Activated CD4-positive, alpha-beta T cell treated with anti-CD3 and anti-CD28 coated beads for 36 hours (primary cell): ENCODE measurements around the gene CACNA1C. TPM values are rescaled to one million over a fixed set of nuclear protein-coding genes. Genes with fewer than 3 reads are reported as not detected.

Experiments
- ATAC-seq: fragments of 200-7000 bp; cut with Tn5 transposase; one replicate; pipeline ENCODE4 v1.10.0; 2021; ENCODE audit warnings: mild to moderate bottlenecking, moderate library complexity
- CTCF ChIA-PET: fragments of 350-600 bp; sonication (Branson Sonifier 250); formaldehyde crosslinking; loops from one replicate; lab custom pipeline; 2021; ENCODE audit warnings: antibody characterized with exemption; lab: Charles Lee
- POLR2A ChIA-PET: fragments of 350-600 bp; sonication (Branson Sonifier 250); formaldehyde crosslinking; loops from one replicate; lab custom pipeline; 2021; ENCODE audit warnings: antibody characterized with exemption, inconsistent platforms; lab: Charles Lee
- DNase-seq: peaks from one replicate; pipeline ENCODE4 v3.0.0-alpha.2; 2020
- H3K27ac Mint-ChIP-seq: one replicate; pipeline ENCODE4 v1.8.0; 2021; ENCODE audit warnings: mixed read lengths
- H3K27me3 Mint-ChIP-seq: one replicate; pipeline ENCODE4 v1.8.0; 2021; ENCODE audit warnings: mixed read lengths
- H3K36me3 Mint-ChIP-seq: one replicate; pipeline ENCODE4 v1.8.0; 2021; ENCODE audit warnings: low read depth, mixed read lengths
- H3K4me1 Mint-ChIP-seq: one replicate; pipeline ENCODE4 v1.8.0; 2021; ENCODE audit warnings: mixed read lengths
- H3K4me3 Mint-ChIP-seq: one replicate; pipeline ENCODE4 v1.8.0; 2021; ENCODE audit warnings: mild to moderate bottlenecking, moderate library complexity, mixed read lengths
- H3K9me3 Mint-ChIP-seq: one replicate; pipeline ENCODE4 v1.8.0; 2021; ENCODE audit warnings: low read depth, mixed read lengths
- intact Hi-C, 2 experiments: fragments of 100-400 bp; cut with DNase I in 1 of 2; cut with micrococcal nuclease in 1 of 2; formaldehyde crosslinking; loops; one replicate each; pipeline versions ENCODE4 v1.14.2 to v1.15.1; 2022 to 2024; cut with DNase I, micrococcal nuclease
- total RNA-seq, 2 experiments: library from RNA; stranded (reverse); gene quantifications; one replicate each; pipeline ENCODE4 v1.2.3, GENCODE V29; 2021

The CACNA1C gene
- total RNA-seq, 2 experiments from 2014 or later = 0.11 TPM

DNA sequence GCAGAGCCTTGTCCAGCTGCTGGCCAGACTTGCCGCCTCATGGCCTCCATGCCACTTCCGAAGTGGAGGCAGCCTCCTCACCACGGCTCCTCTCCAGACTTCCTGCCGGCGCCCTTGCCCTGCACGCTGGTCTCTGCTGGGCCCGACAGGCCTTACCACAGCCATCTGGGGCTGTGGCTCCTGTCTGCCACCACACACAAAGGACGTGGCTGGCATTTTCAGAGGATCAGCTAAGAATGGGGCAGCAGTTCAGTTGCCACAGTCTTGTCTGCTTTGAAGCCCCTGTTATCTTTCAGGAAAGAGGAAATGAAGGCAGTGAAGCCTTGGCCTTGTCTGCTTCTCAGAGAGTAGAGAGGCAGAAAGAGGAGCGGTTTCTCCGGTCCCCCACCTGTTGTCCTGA is 564.0 kb downstream of the CACNA1C start:
- Mint-ChIP-seq H3K4me1 (peaks cover 13% of the 10 kb centered on the region), H3K27ac (no peak overlapping the region), H3K9me3 (no peaks in the 10 kb centered on the region), H3K4me3 (no peak overlapping the region), H3K27me3 (peaks cover 19% of the 10 kb centered on the region), H3K36me3 (no peaks in the 10 kb centered on the region)
- ChIA-PET CTCF (no interaction called here), POLR2A (no interaction called here)
- intact Hi-C loops = no loop called here
- no peak for DNase-seq
- no peak for ATAC-seq

DNA sequence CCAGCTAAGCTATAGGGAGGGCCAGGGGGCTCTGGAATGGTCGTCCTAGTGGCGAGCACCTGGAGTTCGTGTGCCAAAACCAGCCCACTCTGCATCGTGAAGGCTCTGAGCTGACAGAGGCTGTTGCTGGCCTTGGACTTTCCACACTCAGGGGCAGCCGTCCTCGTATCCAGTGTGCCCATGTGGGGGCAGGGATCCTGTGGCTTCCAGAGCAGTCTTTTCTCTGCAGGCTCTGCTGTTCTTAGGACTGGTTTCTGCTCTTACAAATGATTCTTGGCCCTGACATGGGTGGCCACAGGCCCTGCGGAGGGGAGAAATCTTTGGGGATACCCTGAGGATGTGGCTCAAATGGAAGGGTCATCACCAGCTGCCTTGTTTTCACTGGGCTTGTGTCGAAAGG is 564.6 kb downstream of the CACNA1C start:
- DNase-seq = no peak
- ChIA-PET CTCF (no interaction called here), POLR2A (no interaction called here)
- H3K4me1 Mint-ChIP-seq = peaks cover 13% of the 10 kb centered on the region
- no peak overlapping the region for H3K27ac Mint-ChIP-seq
- ATAC-seq = no peak
- peaks cover 20% of the 10 kb centered on the region for H3K27me3 Mint-ChIP-seq
- H3K36me3 Mint-ChIP-seq = no peaks in the 10 kb centered on the region
- intact Hi-C loops = no loop called here
- H3K4me3 Mint-ChIP-seq = no peak overlapping the region
- H3K9me3 Mint-ChIP-seq = no peaks in the 10 kb centered on the region

DNA sequence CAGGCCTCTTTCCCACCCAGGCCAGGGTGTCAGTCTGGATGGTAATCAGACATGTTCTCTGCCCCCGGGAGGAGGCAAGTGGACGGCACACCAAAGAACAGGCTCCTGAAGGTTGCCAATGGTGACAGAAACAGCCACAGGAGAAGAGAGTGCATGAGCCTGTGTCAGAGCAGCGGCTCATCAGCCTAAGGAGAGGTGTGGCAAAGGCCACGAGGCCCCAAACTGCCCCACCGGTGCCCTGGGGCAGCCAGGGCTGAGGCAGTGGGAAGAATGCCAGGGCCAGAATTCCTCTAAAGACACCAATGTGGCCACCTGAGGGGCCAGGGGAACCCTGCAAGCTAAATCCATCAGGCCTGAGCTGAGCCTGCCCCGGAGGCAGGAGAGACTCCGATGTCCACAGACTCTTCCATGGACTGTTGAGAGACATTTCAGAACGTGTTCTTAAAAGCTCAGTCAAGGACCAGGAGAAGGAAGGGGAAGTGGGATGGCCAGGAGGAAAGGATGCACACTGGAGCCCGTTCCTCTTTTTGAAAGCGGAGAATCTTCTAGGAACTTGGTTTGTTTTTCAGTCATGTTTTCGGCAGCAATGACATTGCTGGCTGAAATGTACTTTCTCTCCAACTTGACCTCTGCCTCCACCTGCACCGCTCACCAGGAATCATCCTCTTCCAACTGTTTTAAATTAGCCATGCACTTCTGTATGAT is 565.7 kb downstream of the CACNA1C start:
- Mint-ChIP-seq H3K36me3 (no peaks in the 10 kb centered on the region), H3K27ac (no peak overlapping the region), H3K27me3 (peaks cover 18% of the 10 kb centered on the region), H3K4me3 (no peak overlapping the region), H3K9me3 (no peaks in the 10 kb centered on the region), H3K4me1 (peaks cover 8% of the 10 kb centered on the region)
- ATAC-seq = no peak
- no peak for DNase-seq
- CTCF ChIA-PET = no interaction called here
- intact Hi-C loops = no loop called here
- POLR2A ChIA-PET = no interaction called here

GRCh38 chr12:2619136-2619535 is 566.3 kb downstream of the CACNA1C start:
- Mint-ChIP-seq H3K4me1 (peaks cover 2% of the 10 kb centered on the region), H3K9me3 (no peaks in the 10 kb centered on the region), H3K36me3 (no peaks in the 10 kb centered on the region), H3K4me3 (no peak overlapping the region), H3K27me3 (peaks cover 18% of the 10 kb centered on the region), H3K27ac (no peak overlapping the region)
- intact Hi-C loops = no loop called here
- ChIA-PET CTCF (no interaction called here), POLR2A (no interaction called here)
- DNase-seq = no peak
- no peak for ATAC-seq

DNA sequence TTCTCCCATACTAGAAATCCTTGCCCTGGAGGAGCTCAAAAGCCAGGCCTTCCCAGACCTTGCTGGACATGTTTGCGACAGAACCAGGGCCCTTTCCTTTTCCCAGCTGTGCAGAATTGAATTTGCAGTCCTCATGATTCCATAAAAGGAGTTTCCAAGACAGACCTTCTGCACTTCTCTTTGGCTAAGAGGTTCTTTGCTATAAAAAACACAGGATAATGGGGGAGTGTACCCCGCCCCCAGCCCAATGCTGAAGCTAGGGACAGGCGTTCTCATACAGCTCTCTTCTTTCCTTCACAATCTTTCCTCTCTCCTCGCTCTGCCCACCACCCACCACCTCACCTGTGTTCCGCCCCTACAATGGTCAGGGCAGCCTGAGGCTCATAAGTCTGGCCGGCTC is 569.7 kb downstream of the CACNA1C start:
- Mint-ChIP-seq H3K27me3 (peaks cover 17% of the 10 kb centered on the region), H3K4me1 (peaks cover 2% of the 10 kb centered on the region), H3K9me3 (no peaks in the 10 kb centered on the region), H3K36me3 (no peaks in the 10 kb centered on the region), H3K4me3 (no peak overlapping the region), H3K27ac (no peak overlapping the region)
- ChIA-PET POLR2A (no interaction called here), CTCF (no interaction called here)
- ATAC-seq = no peak
- DNase-seq = no peak
- intact Hi-C loops = no loop called here

DNA sequence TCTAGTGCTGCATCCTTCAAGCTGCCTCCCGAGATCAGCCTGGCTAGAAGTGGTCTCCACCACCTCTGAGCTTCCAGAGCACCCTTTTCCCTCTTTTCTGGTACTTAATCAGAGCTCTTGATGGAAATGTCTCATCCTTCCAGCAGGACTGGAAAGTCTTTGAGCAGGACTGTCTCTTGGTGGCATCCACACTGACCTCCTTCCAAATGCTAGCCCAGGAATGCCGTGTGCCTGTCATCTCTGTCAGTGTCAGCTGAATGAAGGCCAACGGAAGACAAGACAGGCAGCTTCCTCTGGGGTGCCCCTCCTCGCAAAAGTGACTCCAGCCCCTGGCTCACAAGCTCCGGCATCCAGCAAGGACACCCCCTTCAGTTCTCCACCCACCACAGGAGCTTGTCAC is 570.7 kb downstream of the CACNA1C start:
- intact Hi-C loops = no loop called here
- Mint-ChIP-seq H3K4me3 (no peak overlapping the region), H3K36me3 (no peaks in the 10 kb centered on the region), H3K9me3 (no peaks in the 10 kb centered on the region), H3K27me3 (peaks cover 22% of the 10 kb centered on the region), H3K4me1 (peaks cover 8% of the 10 kb centered on the region), H3K27ac (no peak overlapping the region)
- ChIA-PET POLR2A (no interaction called here), CTCF (interaction anchor here (0.7 to 1.0 kb wide), 2 partner anchors 12 to 185 kb away, joined by 4 to 5 read pairs; no protein-coding TSS in a partner anchor)
- DNase-seq (no peak), ATAC-seq (no peak)

GRCh38 chr12:2624543-2625288 is 571.9 kb downstream of the CACNA1C start:
- H3K27me3 Mint-ChIP-seq = peaks cover 30% of the 10 kb centered on the region
- H3K27ac Mint-ChIP-seq = no peak overlapping the region
- peak; percentile 68 for DNase-seq
- ATAC-seq = no peak
- POLR2A ChIA-PET = no interaction called here
- no peak overlapping the region for H3K4me3 Mint-ChIP-seq
- no peaks in the 10 kb centered on the region for H3K9me3 Mint-ChIP-seq
- intact Hi-C loops = no loop called here
- CTCF ChIA-PET = no interaction called here
- no peaks in the 10 kb centered on the region for H3K36me3 Mint-ChIP-seq
- H3K4me1 Mint-ChIP-seq = peaks cover 8% of the 10 kb centered on the region

DNA sequence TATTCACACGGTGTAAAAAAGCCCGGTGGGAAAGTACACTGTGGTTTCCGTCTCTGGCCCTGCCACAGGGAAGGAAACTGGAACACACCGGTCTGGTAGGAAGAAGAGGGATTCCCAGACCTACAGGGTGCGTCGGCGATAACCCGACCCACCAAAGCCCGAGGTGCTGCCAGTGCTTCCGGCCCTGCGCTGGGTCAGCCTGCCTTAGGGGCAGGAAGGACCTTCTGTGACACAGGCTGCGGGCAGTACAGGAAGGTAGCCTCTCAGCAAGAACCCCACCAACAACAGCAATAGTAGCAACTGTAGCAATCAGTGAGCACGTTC is 572.5 kb downstream of the CACNA1C start:
- H3K36me3 Mint-ChIP-seq = no peaks in the 10 kb centered on the region
- ChIA-PET CTCF (no interaction called here), POLR2A (no interaction called here)
- peaks cover 8% of the 10 kb centered on the region for H3K4me1 Mint-ChIP-seq
- H3K27me3 Mint-ChIP-seq = peaks cover 30% of the 10 kb centered on the region
- no peaks in the 10 kb centered on the region for H3K9me3 Mint-ChIP-seq
- intact Hi-C loops = no loop called here
- no peak overlapping the region for H3K4me3 Mint-ChIP-seq
- DNase-seq = no peak
- no peak for ATAC-seq
- no peak overlapping the region for H3K27ac Mint-ChIP-seq

GRCh38 chr12:2627076-2627834 is 574.5 kb downstream of the CACNA1C start:
- CTCF ChIA-PET = interaction anchor here (0.8 kb wide), 1 partner anchor 157 kb away, joined by 3 read pairs; no protein-coding TSS in a partner anchor
- Mint-ChIP-seq H3K9me3 (no peaks in the 10 kb centered on the region), H3K27ac (peak overlapping the region; percentile 19), H3K27me3 (peaks cover 29% of the 10 kb centered on the region), H3K4me3 (no peak overlapping the region), H3K36me3 (no peaks in the 10 kb centered on the region), H3K4me1 (peaks cover 8% of the 10 kb centered on the region)
- POLR2A ChIA-PET = no interaction called here
- intact Hi-C loops = no loop called here
- no peak for DNase-seq
- no peak for ATAC-seq

GRCh38 chr12:2627835-2628191 is 575.0 kb downstream of the CACNA1C start:
- peak overlapping the region; percentile 19 for H3K27ac Mint-ChIP-seq
- peaks cover 8% of the 10 kb centered on the region for H3K4me1 Mint-ChIP-seq
- intact Hi-C loops = no loop called here
- H3K27me3 Mint-ChIP-seq = peaks cover 31% of the 10 kb centered on the region
- H3K4me3 Mint-ChIP-seq = no peak overlapping the region
- ChIA-PET CTCF (no interaction called here), POLR2A (no interaction called here)
- peak; percentile 14 for DNase-seq
- no peaks in the 10 kb centered on the region for H3K36me3 Mint-ChIP-seq
- no peaks in the 10 kb centered on the region for H3K9me3 Mint-ChIP-seq
- ATAC-seq = peak; percentile 81

DNA sequence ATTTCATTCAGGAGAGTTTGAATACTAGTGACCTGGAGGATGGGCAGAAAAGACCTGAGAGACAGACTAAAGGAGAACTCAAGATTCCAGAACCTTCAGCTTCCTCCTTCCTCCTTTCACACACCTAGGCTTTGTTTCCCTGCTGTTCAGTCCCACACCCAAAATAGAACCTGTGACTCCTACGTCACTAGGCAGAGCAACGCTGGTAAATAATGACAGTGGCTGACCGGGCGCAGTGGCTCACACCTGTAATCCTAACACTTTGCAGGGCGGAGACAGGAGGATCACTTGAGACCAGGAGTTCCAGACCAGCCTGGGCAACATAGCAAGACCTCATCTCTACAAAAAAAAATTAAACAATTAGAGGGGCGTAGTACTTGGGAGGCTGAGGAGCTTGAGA is 575.6 kb downstream of the CACNA1C start:
- ATAC-seq (no peak), DNase-seq (no peak)
- ChIA-PET CTCF (no interaction called here), POLR2A (no interaction called here)
- Mint-ChIP-seq H3K36me3 (no peaks in the 10 kb centered on the region), H3K9me3 (no peaks in the 10 kb centered on the region), H3K27me3 (peaks cover 32% of the 10 kb centered on the region), H3K4me3 (no peak overlapping the region), H3K27ac (no peak overlapping the region), H3K4me1 (peaks cover 8% of the 10 kb centered on the region)
- intact Hi-C loops = no loop called here

DNA sequence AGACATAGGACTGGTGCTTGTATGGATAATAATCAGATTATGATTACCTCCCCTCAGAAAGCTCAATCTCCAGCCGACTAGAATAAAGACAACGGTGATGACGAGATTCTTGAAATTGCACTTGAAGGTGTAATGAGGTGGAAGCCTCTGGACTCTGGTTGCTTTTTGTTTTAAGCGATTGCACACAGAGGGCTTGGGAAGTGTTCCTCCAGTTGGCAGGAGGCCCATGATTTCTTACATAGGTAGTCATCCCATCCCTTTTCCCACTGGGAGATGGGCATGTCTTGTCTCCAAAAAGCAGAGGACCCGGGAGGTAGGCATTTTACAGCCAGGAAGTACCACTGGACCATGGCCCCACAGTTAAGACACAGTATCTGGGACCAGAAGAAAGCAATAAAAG is 576.3 kb downstream of the CACNA1C start:
- Mint-ChIP-seq H3K27me3 (peaks cover 35% of the 10 kb centered on the region), H3K36me3 (no peaks in the 10 kb centered on the region), H3K9me3 (no peaks in the 10 kb centered on the region), H3K4me3 (no peak overlapping the region), H3K27ac (no peak overlapping the region), H3K4me1 (peaks cover 8% of the 10 kb centered on the region)
- no peak for DNase-seq
- ChIA-PET POLR2A (no interaction called here), CTCF (no interaction called here)
- ATAC-seq = no peak
- intact Hi-C loops = no loop called here
